K562 (cell line): ENCODE measurements around the gene DUSP5. TPM values are rescaled to one million over a fixed set of nuclear protein-coding genes. Genes with fewer than 3 reads are reported as not detected.
A peak's percentile ranks its signal among the peaks of the same experiment; 100 is the strongest.

Experiments used
- CGGBP1 ChIP-seq: fragments of 250-450 bp; sonication (Bioruptor Pico); IDR thresholded peaks from 2 replicates; pipeline ENCODE4 v1.9.0; 2021; ENCODE audit warnings: mild to moderate bottlenecking
- DDX20 ChIP-seq: fragments of 450-650 bp; IDR thresholded peaks from 2 replicates; pipeline ENCODE4 v1.6.1; 2016; ENCODE audit warnings: missing genetic modification characterization, low read depth, mild to moderate bottlenecking, missing compliant biosample characterization, moderate library complexity
- KAT2B ChIP-seq: IDR thresholded peaks from one replicate; pipeline ENCODE4 v1.6.1; 2012; ENCODE audit warnings: low read depth, mild to moderate bottlenecking, control low read depth, inconsistent platforms, low read length, moderate library complexity
- KDM1A ChIP-seq, 2 experiments: fragments of 450-650 bp; IDR thresholded peaks; 2 replicates each; pipeline ENCODE4 v1.6.1; 2016; ENCODE audit warnings: mild to moderate bottlenecking in 2 of 2
- L3MBTL2 ChIP-seq: fragments of 450-650 bp; IDR thresholded peaks from 2 replicates; pipeline ENCODE4 v1.6.1; 2016; ENCODE audit warnings: mild to moderate bottlenecking, moderate library complexity
- MXI1 ChIP-seq: IDR thresholded peaks from 2 replicates; pipeline ENCODE4 v1.6.1; 2011; ENCODE audit warnings: low read depth, mild to moderate bottlenecking, improper control_type of control experiment, low read length
- NR2C2 ChIP-seq, 2 experiments: fragments of 200-800 bp in 1 of 2; sonication (Bioruptor generic) in 1 of 2; sonication (generic) in 1 of 2; formaldehyde crosslinking in 1 of 2; IDR thresholded peaks; 2 replicates each; pipeline versions ENCODE4 v1.6.1 to v1.8.0; 2016 to 2022; ENCODE audit warnings: mild to moderate bottlenecking in 1 of 2, missing compliant biosample characterization in 1 of 2, missing genetic modification characterization in 1 of 2, missing genetic modification reagents in 1 of 2
- RCOR1 ChIP-seq, 2 experiments: IDR thresholded peaks; 2 replicates each; pipeline ENCODE4 v1.6.1; 2012; ENCODE audit warnings: low read depth in 2 of 2, low read length in 2 of 2, borderline replicate concordance in 1 of 2, improper control_type of control experiment in 1 of 2
- THAP7 ChIP-seq: fragments of 250-450 bp; sonication (Bioruptor Pico); IDR thresholded peaks from 2 replicates; pipeline ENCODE4 v1.5.0; 2021
- U2AF2 ChIP-seq: fragments of 200-400 bp; formaldehyde crosslinking; optimal IDR thresholded peaks from 2 replicates; pipeline ENCODE3; 2017; ENCODE audit warnings: low read depth, mild to moderate bottlenecking, low read length
- USF2 ChIP-seq: sonication (generic); formaldehyde crosslinking; IDR thresholded peaks from 2 replicates; pipeline ENCODE4 v1.5.0; 2020; ENCODE audit warnings: missing genetic modification reagents
- ZBTB40 ChIP-seq, 2 experiments: fragments of 450-650 bp in 1 of 2; sonication (generic) in 1 of 2; formaldehyde crosslinking in 1 of 2; IDR thresholded peaks; 2 replicates each; pipeline versions ENCODE4 v1.7.1 to v1.9.0; 2016 to 2022; ENCODE audit warnings: inconsistent platforms in 1 of 2, mild to moderate bottlenecking in 1 of 2, missing genetic modification reagents in 1 of 2
- ZFP36 ChIP-seq: fragments of 150-350 bp; IDR thresholded peaks from 2 replicates; pipeline ENCODE4 v1.6.1; 2018; ENCODE audit warnings: low read length, low read depth; ENCODE audit not compliant: partially characterized antibody
- ZNF212 ChIP-seq: fragments of 450-650 bp; formaldehyde crosslinking; IDR thresholded peaks from 2 replicates; pipeline ENCODE4 v1.4.0; 2020; ENCODE audit warnings: mild to moderate bottlenecking
- ZNF217 ChIP-seq: sonication (generic); formaldehyde crosslinking; IDR thresholded peaks from 2 replicates; pipeline ENCODE4 v1.8.0; 2022; ENCODE audit warnings: mild to moderate bottlenecking, missing genetic modification reagents
- polyA plus RNA-seq, 8 experiments: library from polyadenylated mRNA; depleted of rRNA in 4 of 8; stranded (reverse) in 5 of 8; unstranded in 3 of 8; fragments of >200 nt; fragmentation: Nextera tagmentation in 2 of 8; fragmentation: Illumina TruSeq in 1 of 8; extraction: Ambion mirVana in 2 of 8; extraction: Trizol in 1 of 8; gene quantifications; 2 replicates each; pipeline versions ENCODE4 v1.2.1 to v1.2.3, GENCODE V29; 2011 to 2014; ENCODE audit warnings: inconsistent platforms in 1 of 8, missing spikeins in 1 of 8
- total RNA-seq, 7 experiments: library from RNA; depleted of rRNA in 6 of 7; stranded (reverse); fragments of >200 nt in 6 of 7; fragmentation: Illumina TruSeq in 2 of 7; extraction: Trizol in 2 of 7; gene quantifications; 2 replicates each; pipeline versions ENCODE4 v1.2.1 to v1.2.3, GENCODE V29; 2011 to 2021; ENCODE audit warnings: low replicate concordance in 1 of 7

Gene DUSP5
- total and polyA plus RNA-seq, 9 of the 15 experiments (the other 6 are each of a cell fraction or from before 2014, with no cell fraction given), result 0.49 to 3.4 (median 2.0) TPM

GRCh38 chr10:110531687-110532086 is 34.0 kb downstream of the DUSP5 start (continued):
- TF ChIP-seq ZBTB40 (IDR thresholded peaks at IDR 0.05) (no peak), ZBTB40 (CRISPR knock-in tag; IDR thresholded peaks at IDR 0.05) (no peak), THAP7 (CRISPR knock-in tag) (no peak), U2AF2 (no peak), CGGBP1 (CRISPR knock-in tag) (no peak), KDM1A (IDR thresholded peaks at IDR 0.05) (peak in 1 of 2 experiments; percentile 26; a peak in 1 of 4 replicates), MXI1 (no peak), RCOR1 (IDR thresholded peaks at IDR 0.05; ENCODE audit: borderline replicate concordance in 1 of 2, low read depth in 2 of 2, low read length in 2 of 2) (no peak), ZFP36 (peak; percentile 80), ZNF217 (CRISPR knock-in tag) (no peak), L3MBTL2 (no peak), NR2C2 (CRISPR knock-in tag; IDR thresholded peaks at IDR 0.05) (no peak), NR2C2 (tag; IDR thresholded peaks at IDR 0.05) (no peak), ZNF212 (CRISPR knock-in tag) (no peak), DDX20 (tag) (no peak), KAT2B (no peak), USF2 (no peak)
